Sigmoid colon (tissue), 7 donors: ENCODE data around the gene TBC1D20. TPM values are rescaled to one million over a fixed set of nuclear protein-coding genes. Genes with fewer than 3 reads are reported as not detected.
A peak's percentile ranks its signal among the peaks of the same experiment; 100 is the strongest.

Experiments
- DNase-seq: peaks from one replicate; pipeline ENCODE4 v3.0.0-alpha.2; 2019
- H3K27ac ChIP-seq, 4 donors: fragments of 200-600 bp; sonication (generic); one replicate each; pipeline ENCODE4 v1.5.1; 2016 to 2019; ENCODE audit warnings: mild to moderate bottlenecking in 1 of 4
- H3K27me3 ChIP-seq, 3 donors: fragments of 200-600 bp; sonication (generic); one replicate each; pipeline ENCODE4 v1.5.1; 2019; ENCODE audit warnings: mild to moderate bottlenecking in 1 of 3
- H3K36me3 ChIP-seq, 4 donors: fragments of 200-600 bp; sonication (generic); one replicate each; pipeline ENCODE4 v1.5.1; 2016 to 2019
- H3K4me1 ChIP-seq, 4 donors: fragments of 200-600 bp; sonication (generic); one replicate each; pipeline ENCODE4 v1.5.1; 2017 to 2019
- H3K4me3 ChIP-seq, 4 donors: fragments of 200-600 bp; sonication (generic); one replicate each; pipeline ENCODE4 v1.5.1; 2017 to 2019; ENCODE audit warnings: mild to moderate bottlenecking in 2 of 4, moderate library complexity in 1 of 4
- H3K9me3 ChIP-seq, 4 donors: fragments of 200-600 bp in 3 of 4; sonication (generic) in 3 of 4; one replicate each; pipeline versions ENCODE4 v1.5.1 to v1.6.1; 2013 to 2019
- CTCF ChIP-seq, 4 experiments: fragments of 450-650 bp in 3 of 4; fragments of 200-600 bp in 1 of 4; IDR thresholded peaks; one replicate each; pipeline ENCODE4 v1.5.1; 2016 to 2019; ENCODE audit warnings: antibody characterized with exemption in 4 of 4, mild to moderate bottlenecking in 3 of 4, moderate library complexity in 2 of 4
- EP300 ChIP-seq, 4 donors: sonication (generic); formaldehyde crosslinking; IDR thresholded peaks; one replicate each; pipeline ENCODE4 v1.6.1; 2017; ENCODE audit warnings: antibody characterized with exemption in 4 of 4
- POLR2A ChIP-seq, 2 donors: fragments of 450-650 bp; IDR thresholded peaks; one replicate each; pipeline ENCODE4 v1.6.1; 2016; ENCODE audit warnings: antibody characterized with exemption in 2 of 2, mild to moderate bottlenecking in 2 of 2, moderate library complexity in 2 of 2
- POLR2AphosphoS5 ChIP-seq, 4 donors: sonication (generic); formaldehyde crosslinking; IDR thresholded peaks; one replicate each; pipeline ENCODE4 v1.6.1; 2017; ENCODE audit warnings: antibody characterized with exemption in 4 of 4
- WGBS, 2 donors: extraction: QIAGEN DNeasy Blood & Tissue Kit; methylation state at CpG; one replicate each; pipeline ENCODE4 v1.1.7; 2013; 5-methylcytosine and 5-hydroxymethylcytosine counted together
- intact Hi-C: fragments of 100-400 bp; cut with DNase I; formaldehyde crosslinking; loops from one replicate; pipeline ENCODE4 v1.15.1; 2023
- polyA plus RNA-seq, 3 donors: library from polyadenylated mRNA; stranded (reverse); fragments of 200-250 nt; gene quantifications; one replicate each; pipeline ENCODE4 v1.2.3, GENCODE V29; 2013
- total RNA-seq, 4 donors: library from RNA; depleted of rRNA; stranded (reverse); fragments of >200 nt; gene quantifications; one replicate each; pipeline ENCODE4 v1.1.0, GENCODE V29; 2016
- donor health status: healthy with polysubstance abuse.
- donor health status: Bipolar disorder and iron deficiency.
- donor health status: healthy.

The TBC1D20 gene
- total and polyA plus RNA-seq, 7 donors: 16.8 to 42.9 (median 32.6) TPM

- peaks cover 0 to 33% (median 24%) of the 10 kb centered on the region in 4 donors for H3K4me1 ChIP-seq
- peak overlapping the region in 3 of 4 donors; percentile 88 to 96 (median 94) for H3K27ac ChIP-seq
- H3K4me3 ChIP-seq: peak overlapping the region in 3 of 4 donors; percentile 8 to 99 (median 99)
- no peaks in the 10 kb centered on the region for H3K27me3 ChIP-seq
- WGBS, 2 donors: 48 to 67% methylated on average over 14 of the region's 14 CpGs
- intact Hi-C loops: loop anchor here (2.0 to 5.0 kb wide), 3 partner anchors 53 to 133 kb away; partner anchors contain the start of genes CSNK2A1 and TBC1D20
- H3K9me3 ChIP-seq: no peaks in the 10 kb centered on the region
- H3K36me3 ChIP-seq: peaks cover 0 to 23% (median 1%) of the 10 kb centered on the region in 4 donors
- TF ChIP-seq POLR2A (IDR thresholded peaks at IDR 0.05) (no peak), EP300 (IDR thresholded peaks at IDR 0.05) (no peak), POLR2AphosphoS5 (IDR thresholded peaks at IDR 0.05) (no peak), CTCF (IDR thresholded peaks at IDR 0.05) (no peak)
- DNase-seq: no peak
These were observed 52.4 kb downstream of the TBC1D20 start for GRCh38 chr20:409697-410559.

GRCh38 chr20:408843-409696 lies 53.3 kb downstream of the TBC1D20 start:
- WGBS, 2 donors: 7 to 10% methylated on average over 7 of the region's 7 CpGs
- Histone ChIP-seq H3K27me3 (no peaks in the 10 kb centered on the region), H3K4me3 (peak overlapping the region; percentile 66 to 99 (median 96)), H3K4me1 (peaks cover 0 to 33% (median 24%) of the 10 kb centered on the region in 4 donors), H3K27ac (peak overlapping the region; percentile 88 to 96 (median 94)), H3K9me3 (no peaks in the 10 kb centered on the region), H3K36me3 (peaks cover 0 to 23% (median 1%) of the 10 kb centered on the region in 4 donors)
- DNase-seq: no peak
- no peak for TF ChIP-seq POLR2A (IDR thresholded peaks at IDR 0.05)
- TF ChIP-seq POLR2AphosphoS5 (IDR thresholded peaks at IDR 0.05): no peak
- TF ChIP-seq EP300 (IDR thresholded peaks at IDR 0.05): no peak
- no peak for TF ChIP-seq CTCF (IDR thresholded peaks at IDR 0.05)
- intact Hi-C loops: loop anchor here (2.0 to 5.0 kb wide), 3 partner anchors 54 to 134 kb away; partner anchors contain the start of genes CSNK2A1 and TBC1D20

- Histone ChIP-seq H3K9me3 (no peaks in the 10 kb centered on the region), H3K27ac (peak within 1 kb of the TSS; percentile 88 to 96 (median 94)), H3K4me1 (peaks cover 0 to 33% (median 24%) of the 10 kb centered on the region in 4 donors), H3K36me3 (peaks cover 0 to 23% (median 1%) of the 10 kb centered on the region in 4 donors), H3K4me3 (peak within 1 kb of the TSS; percentile 66 to 99 (median 96)), H3K27me3 (no peaks in the 10 kb centered on the region)
- intact Hi-C loops: loop anchor here (2.0 to 5.0 kb wide), 5 partner anchors 55 to 245 kb away; partner anchors contain the start of genes CSNK2A1, NRSN2, SRXN1 and TBC1D20
- DNase-seq: peak; percentile 93
- TF ChIP-seq POLR2A (IDR thresholded peaks at IDR 0.05) (peak in 1 of 2 donors; percentile 45), POLR2AphosphoS5 (IDR thresholded peaks at IDR 0.05) (peak; percentile 59 to 76 (median 65)), CTCF (IDR thresholded peaks at IDR 0.05) (no peak), EP300 (IDR thresholded peaks at IDR 0.05) (peak in 1 of 4 donors; percentile 39)
- WGBS, 2 donors: 0 to 1% methylated on average over 81 to 82 of the region's 87 CpGs
These were observed 54.1 kb downstream of the TBC1D20 start, which contains the start of gene RBCK1 for GRCh38 chr20:407953-408842. Gene RBCK1 (plus strand): TSS chr20:408299. CDS start chr20:408758, 459 bp downstream.
